Activated CD4-positive, CD25-positive, alpha-beta regulatory T cell (primary cell): ENCODE data around the gene PSAP.

ENCODE experiments used
- DNase-seq, 4 experiments: peaks; one replicate each; lab custom pipeline; 2025; lab: John Stamatoyannopoulos, UW

The PSAP gene

GRCh38 chr10:71766717-71767419 is 84.2 kb downstream of the PSAP start:
- no peak for DNase-seq
